Measurements from ENCODE around the gene PRPS2. TPM values are rescaled to one million over a fixed set of nuclear protein-coding genes. Genes with fewer than 3 reads are reported as not detected.

Gene PRPS2
- total and polyA plus RNA-seq, 2 donors (not counting 3 experiments of a cell fraction or from before 2014, with no cell fraction given), result 15.9 to 36.7 TPM

- H4K20me1 ChIP-seq (replicated peaks; ENCODE audit: control insufficient read depth, extremely low read depth, insufficient read depth, low read length), result no peaks in the 10 kb centered on the region
- DNase-seq (ENCODE audit: low read depth, low spot score) (no peak), FAIRE-seq (no peak)
- dilution Hi-C loops (cut with MboI; ENCODE audit: extremely low pct_ligation_motif_present, low sequenced_read_pairs), result no loop called here
- ChIA-PET CTCF (no interaction called here), POLR2A (no interaction called here)
- intact Hi-C loops (cut with micrococcal nuclease), result no loop called here
- no peaks in the 10 kb centered on the region for H3K9me3 ChIP-seq (replicated peaks; ENCODE audit: control insufficient read depth, insufficient read depth, low read length)
- TF ChIP-seq POLR2A (IDR thresholded peaks at IDR 0.05; ENCODE audit: low read depth, low read length) (no peak), FOS (IDR thresholded peaks at IDR 0.05; ENCODE audit: borderline replicate concordance, insufficient read depth, low read length) (no peak), POLR2AphosphoS5 (IDR thresholded peaks at IDR 0.05; ENCODE audit: insufficient read depth, low read depth, low read length) (no peak), EZH2 (IDR thresholded peaks at IDR 0.05; ENCODE audit: borderline replicate concordance, low read depth, low read length, severe bottlenecking) (no peak), MAX (IDR thresholded peaks at IDR 0.05; ENCODE audit: insufficient read depth, insufficient read length) (no peak), GATA2 (IDR thresholded peaks at IDR 0.05; ENCODE audit: insufficient read depth, insufficient read length, low read depth, low read length) (no peak), MYC (IDR thresholded peaks at IDR 0.05; ENCODE audit: low read depth, low read length) (no peak), CTCF (IDR thresholded peaks at IDR 0.05; ENCODE audit: extremely low read depth in 1 of 2, insufficient read depth in 1 of 2, low read depth in 1 of 2, low read length in 2 of 2) (no peak), JUN (IDR thresholded peaks at IDR 0.05; ENCODE audit: borderline replicate concordance, insufficient read depth, insufficient read length, low read depth) (no peak)
- H3K4me1 ChIP-seq (ENCODE audit: control insufficient read depth, extremely low read depth, insufficient read depth, low read length), result no peaks in the 10 kb centered on the region
- no peak overlapping the region for H3K4me3 ChIP-seq (replicated peaks in 1 of 3; ENCODE audit: insufficient read depth in 1 of 3, low read depth in 1 of 3, low read length in 3 of 3)
- BruUV-seq (replicated peaks), result no TSS peak
- H2AFZ ChIP-seq (ENCODE audit: low read depth, low read length), result no peak overlapping the region
- no peak overlapping the region for H3K27ac ChIP-seq (ENCODE audit: insufficient read depth, low read depth, low read length)
- H3K9ac ChIP-seq (replicated peaks; ENCODE audit: extremely low read depth, insufficient read depth, low read length), result no peak overlapping the region
- no peaks in the 10 kb centered on the region for H3K79me2 ChIP-seq (ENCODE audit: control insufficient read depth, insufficient read depth, low read length)
- no peaks in the 10 kb centered on the region for H3K27me3 ChIP-seq (ENCODE audit: control insufficient read depth in 2 of 2, insufficient read depth in 2 of 2, low read length in 2 of 2)
- no peak overlapping the region for H3K4me2 ChIP-seq (ENCODE audit: insufficient read depth, low read length)
- H3K9me1 ChIP-seq (replicated peaks; ENCODE audit: control insufficient read depth, extremely low read depth, insufficient read depth, low read length), result no peaks in the 10 kb centered on the region
- peaks cover 0 to 2% of the 10 kb centered on the region in 2 experiments for H3K36me3 ChIP-seq (ENCODE audit: control insufficient read depth in 2 of 2, extremely low read depth in 1 of 2, insufficient read depth in 2 of 2, low read length in 2 of 2)
Observed at GRCh38 chrX:12811658-12812057, 20.4 kb downstream of the PRPS2 start.

Measured in endothelial cell of umbilical vein (primary cell).